SW 1271 (cell line): ENCODE data around the gene MSI1.

Experiments
- DNase-seq, 2 experiments: peaks; one replicate each; lab custom pipeline; 2025; lab: John Stamatoyannopoulos, UW

Gene MSI1

DNA sequence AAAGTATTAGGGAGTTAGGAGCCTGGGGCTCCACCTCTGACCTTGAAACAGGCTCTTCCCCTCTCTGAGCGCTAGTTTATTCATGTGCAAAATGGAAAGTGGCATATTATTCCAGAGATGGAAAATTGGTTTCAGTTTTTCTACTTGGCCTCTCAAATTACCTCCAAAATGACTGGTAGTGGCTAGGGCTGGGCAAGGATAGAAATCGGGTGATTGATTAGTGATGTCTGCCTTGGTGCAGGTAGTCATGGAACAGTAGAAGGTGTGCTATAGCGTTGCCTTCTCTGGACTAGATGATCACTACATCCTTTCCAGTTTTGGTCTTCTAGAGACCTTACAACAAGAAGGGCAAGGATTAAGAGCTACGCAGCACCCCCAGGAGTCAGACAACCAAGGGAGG is 8.6 kb upstream of the MSI1 start:
- no peak for DNase-seq

DNA sequence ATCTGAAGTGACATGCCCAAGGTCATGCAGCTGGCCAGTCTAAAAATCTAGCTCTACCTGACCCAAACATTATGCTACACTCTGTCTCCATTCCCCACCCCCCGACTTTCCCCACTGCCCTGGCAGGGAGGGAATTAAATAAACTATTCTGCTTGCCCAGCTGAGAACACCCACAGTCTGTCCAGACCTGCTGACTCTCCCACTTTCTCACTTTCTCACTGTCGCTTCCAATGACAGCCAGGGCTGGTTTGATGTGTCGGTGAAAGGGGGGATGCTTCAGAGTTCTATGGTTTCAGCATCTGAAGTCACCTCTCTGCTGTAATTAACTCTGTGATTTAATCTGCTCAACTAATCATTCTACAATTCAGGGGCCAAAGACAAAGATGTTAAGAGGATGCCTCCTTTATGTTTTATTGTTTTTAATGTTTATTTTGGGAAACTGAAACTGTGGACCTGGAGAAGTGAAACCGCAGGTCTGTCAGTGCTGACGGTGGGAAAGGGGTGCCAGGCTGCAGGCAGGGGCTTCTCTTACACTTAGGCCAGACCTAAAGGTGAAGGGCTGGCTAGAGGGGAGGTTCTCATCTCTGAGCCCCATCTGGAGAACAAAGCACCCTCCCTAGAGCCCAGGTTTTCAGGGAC is 8.1 kb upstream of the MSI1 start:
- no peak for DNase-seq

DNA sequence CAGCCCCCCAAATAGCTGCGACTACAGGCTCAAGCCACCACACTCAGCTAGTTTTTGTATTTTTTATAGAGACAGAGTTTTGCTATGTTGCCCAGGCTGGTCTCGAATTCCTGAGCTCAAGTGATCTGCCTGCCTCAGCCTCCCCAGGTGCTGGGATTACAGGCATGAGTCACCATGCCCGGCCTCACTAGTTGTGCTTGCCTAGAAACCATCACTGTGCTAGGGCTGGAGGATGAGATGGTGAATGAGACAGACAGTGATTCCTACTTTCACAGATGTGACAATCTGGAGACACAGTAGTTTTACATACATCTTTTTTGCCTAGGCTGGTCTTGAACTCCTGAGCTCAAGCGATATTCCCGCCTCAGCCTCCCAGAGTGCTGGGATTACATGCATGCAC is 7.5 kb upstream of the MSI1 start:
- no peak for DNase-seq

DNA sequence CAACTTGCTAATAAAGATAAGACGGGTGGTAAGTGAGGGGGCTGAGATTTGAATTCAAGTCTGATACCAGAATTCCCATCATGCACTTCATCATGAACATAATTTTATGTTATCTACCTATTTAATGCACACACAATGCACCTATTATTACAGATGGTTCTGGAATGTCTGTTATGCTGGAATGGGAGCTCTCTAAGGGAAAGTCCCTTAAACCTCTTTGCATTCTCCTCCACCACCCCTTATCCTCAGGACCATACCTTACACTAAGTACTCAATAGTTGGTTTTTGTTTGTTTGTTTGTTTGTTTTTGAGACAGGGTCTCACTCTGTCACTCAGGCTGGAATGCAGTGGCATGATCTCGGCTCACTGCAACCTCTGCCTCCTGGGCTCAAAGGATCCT is 7.0 kb upstream of the MSI1 start:
- DNase-seq: no peak

GRCh38 chr12:120373683-120374082 is 4.7 kb upstream of the MSI1 start:
- no peak for DNase-seq

- no peak for DNase-seq
Observed at GRCh38 chr12:120370343-120371243, 1.6 kb upstream of the MSI1 start.

- DNase-seq: no peak
Observed at GRCh38 chr12:120369603-120370342, 809 bp upstream of the MSI1 start.

DNA sequence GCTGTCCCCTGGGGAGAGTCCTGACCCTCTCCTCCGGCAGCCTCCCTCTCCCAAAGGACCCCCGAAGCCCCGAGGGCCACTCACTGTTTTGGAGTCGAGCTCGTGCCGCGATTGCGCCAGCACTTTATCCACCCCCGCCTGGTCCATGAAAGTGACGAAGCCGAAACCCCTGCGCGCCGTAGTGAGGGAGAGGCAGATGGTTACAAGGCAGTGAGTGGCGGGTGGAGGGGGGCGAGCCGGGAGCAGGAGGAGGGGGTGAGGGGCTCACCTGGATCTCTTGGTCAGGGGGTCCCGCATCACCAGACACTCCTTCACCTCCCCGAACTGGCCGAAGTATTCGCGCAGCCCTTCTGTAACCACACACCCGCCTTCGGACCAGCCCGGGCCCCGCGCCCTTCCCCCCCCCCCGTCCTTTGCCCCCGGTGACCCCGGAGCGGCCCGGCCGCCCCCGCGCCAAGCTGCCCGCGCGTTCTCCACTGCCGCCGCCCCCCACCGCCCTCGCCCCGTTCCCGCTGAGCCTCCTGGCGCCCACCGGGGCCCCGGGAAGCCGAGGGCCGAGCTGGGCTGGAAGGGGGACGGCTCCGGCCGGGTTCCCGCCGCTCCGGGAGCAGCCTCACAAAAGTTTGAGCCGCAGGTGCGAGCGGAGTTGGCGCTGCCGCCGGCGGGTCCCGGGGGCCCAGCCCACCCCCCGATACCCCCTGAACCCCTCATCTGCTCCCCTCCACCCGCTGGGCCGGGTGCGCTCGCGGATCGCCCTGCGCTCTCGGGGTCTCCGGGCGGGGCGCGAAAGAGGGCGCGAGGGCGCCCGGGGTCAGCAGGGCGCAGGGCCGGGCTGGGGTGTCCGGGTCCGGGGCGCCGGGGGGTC is 808 bp downstream of the MSI1 start:
- DNase-seq: no peak

- peak in 1 of 2 experiments; percentile 14 for DNase-seq
Observed at GRCh38 chr12:120367233-120367923, 1.6 kb downstream of the MSI1 start.

GRCh38 chr12:120366845-120367232 is 2.1 kb downstream of the MSI1 start:
- no peak for DNase-seq

- DNase-seq: no peak
Observed at GRCh38 chr12:120366341-120366705, 2.6 kb downstream of the MSI1 start.

DNA sequence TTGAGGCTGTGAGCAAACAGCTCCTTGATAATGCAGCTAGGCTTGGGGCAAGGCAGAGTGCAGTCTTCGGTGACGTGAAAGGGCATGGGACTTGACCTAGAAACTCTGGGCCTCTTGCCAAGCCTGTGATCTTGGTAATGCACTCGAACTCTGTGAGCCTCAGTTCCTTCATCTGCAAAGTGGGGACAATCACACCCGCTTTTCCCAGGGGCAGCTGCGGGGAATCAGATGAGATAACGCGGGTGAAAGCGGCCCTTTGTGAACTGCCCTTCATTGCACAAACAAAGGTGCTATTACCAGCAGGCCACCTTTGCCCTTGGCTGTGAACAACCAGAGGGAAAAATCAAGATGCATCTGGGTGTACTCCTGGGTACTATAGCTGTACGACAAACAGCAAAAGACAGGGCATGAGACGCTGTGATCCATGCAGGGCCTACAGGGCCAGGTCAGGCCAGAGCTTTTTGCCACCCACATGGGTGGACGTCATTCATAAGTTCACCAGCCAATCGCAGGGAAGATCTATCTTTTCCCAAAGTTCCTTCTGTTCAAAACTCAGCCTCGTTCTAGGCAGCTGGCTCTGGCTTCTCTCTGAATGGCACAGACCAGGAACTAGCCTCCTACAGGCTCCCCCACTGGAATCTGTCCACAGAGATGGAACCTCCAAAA is 3.2 kb downstream of the MSI1 start:
- no peak for DNase-seq

DNA sequence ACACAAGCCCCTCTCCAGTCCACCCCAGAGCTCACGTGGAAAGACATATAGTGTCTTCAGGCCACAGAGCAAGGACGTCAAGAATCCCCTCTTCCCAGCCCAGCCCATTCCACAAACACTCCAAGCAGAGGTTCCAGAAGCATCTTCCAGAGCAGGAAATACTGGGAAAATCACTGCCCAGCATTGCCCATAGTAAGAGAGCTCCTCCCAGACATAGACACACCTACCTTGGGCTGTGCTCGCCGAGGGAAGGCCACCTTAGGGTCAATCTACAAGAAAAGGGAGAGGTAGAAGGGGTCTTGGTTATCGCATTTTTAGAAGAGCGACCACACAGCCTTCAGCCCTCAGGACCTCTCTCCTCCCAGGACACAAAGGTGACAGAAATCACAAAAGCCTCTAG is 4.5 kb downstream of the MSI1 start:
- no peak for DNase-seq

DNA sequence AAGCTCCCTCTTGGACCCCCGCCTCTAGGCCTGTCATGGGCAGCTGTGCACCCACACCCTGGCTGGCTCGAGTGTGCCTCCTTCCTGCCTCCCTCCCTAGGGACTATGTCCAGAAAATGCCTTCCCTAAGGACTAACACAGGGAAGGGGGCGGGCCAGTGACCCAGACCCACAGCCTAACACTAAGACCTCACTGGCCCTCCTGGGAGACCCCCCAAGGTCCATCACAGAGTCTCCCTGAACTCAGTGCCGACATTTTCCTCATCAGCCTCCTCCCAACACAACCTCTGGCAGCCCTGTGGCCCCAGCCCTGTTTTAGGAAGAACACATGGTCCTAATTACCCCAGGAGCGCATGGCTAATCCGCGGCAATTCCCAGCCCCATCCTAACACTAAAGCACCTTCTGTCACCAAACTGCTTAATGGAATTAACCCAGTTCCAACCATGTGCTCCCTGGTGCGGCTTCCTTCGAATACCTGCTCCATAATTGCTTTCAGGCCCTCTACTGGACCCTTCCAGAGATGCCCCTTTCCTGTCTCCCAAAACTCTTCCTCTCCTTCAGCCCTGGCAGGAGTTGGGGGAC is 5.6 kb downstream of the MSI1 start:
- no peak for DNase-seq

GRCh38 chr12:120362516-120363273 is 6.3 kb downstream of the MSI1 start:
- no peak for DNase-seq

- DNase-seq: no peak
Observed at GRCh38 chr12:120361506-120362208, 7.3 kb downstream of the MSI1 start.

- no peak for DNase-seq
Observed at GRCh38 chr12:120359128-120359527, 9.8 kb downstream of the MSI1 start.

DNA sequence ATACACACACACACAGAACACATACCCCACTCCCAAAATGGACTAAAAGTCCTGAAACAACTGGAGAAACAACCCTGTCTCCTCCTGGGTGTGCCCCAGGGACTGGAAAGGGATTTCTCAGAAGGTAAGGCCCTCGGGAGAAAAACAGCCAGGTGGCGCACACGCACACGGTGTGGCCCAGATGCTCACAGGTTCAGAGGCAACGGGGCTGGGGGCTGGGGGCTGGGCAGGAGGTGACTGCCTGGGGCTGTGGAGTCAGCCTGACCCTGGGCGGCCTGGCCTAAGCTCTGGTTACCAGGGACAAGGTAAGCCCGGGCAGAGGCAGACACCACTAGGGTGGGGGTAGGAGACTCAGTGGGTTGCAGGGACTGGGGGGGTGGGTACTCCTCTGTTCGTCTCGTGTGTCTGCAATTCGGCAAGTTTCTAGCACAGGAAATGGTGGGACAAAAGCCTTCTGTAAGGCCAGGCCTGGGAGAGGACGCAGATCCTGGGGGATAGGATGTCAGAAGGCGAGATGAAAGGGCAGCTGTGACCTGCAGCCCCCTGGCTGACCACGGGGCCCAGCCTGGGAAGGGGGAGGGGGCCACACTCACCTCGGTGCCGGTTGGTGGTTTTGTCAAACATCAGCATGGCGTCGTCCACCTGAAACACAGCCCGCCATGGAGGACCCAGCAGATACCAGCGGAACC is 10.4 kb downstream of the MSI1 start:
- no peak for DNase-seq
